CD14-positive monocyte (primary cell): ENCODE results near the gene SIRT7. TPM values are rescaled to one million over a fixed set of nuclear protein-coding genes. Genes with fewer than 3 reads are reported as not detected.
A peak's percentile ranks its signal among the peaks of the same experiment; 100 is the strongest.

Experiments
- DNase-seq, 3 donors: peaks; one replicate each; pipeline ENCODE4 v3.0.0-alpha.2; 2011 to 2022
- H2AFZ ChIP-seq: 2 replicates; pipeline ENCODE4 v1.6.0; 2012; ENCODE audit warnings: mild to moderate bottlenecking, low read depth, low read length, inconsistent platforms; ENCODE audit not compliant: insufficient read depth, poor library complexity, severe bottlenecking
- H3K27ac ChIP-seq, 2 donors: 1 replicate in 1 of 2; 2 replicates in 1 of 2; pipeline ENCODE4 v1.5.1; 2012 to 2013; ENCODE audit warnings: low read length in 2 of 2, control low read depth in 1 of 2, inconsistent platforms in 1 of 2, low read depth in 1 of 2, mild to moderate bottlenecking in 1 of 2
- H3K27me3 ChIP-seq, 2 donors: one replicate each; pipeline versions ENCODE4 v1.6.0 to v1.6.1; 2011 to 2013; ENCODE audit warnings: low read length in 2 of 2; ENCODE audit not compliant: control insufficient read depth in 2 of 2, insufficient read depth in 2 of 2
- H3K36me3 ChIP-seq, 2 donors: replicated peaks in 1 of 2; 1 replicate in 1 of 2; 2 replicates in 1 of 2; pipeline versions ENCODE4 v1.5.1 to v1.6.1; 2012 to 2013; ENCODE audit warnings: low read length in 2 of 2, control low read depth in 1 of 2, inconsistent platforms in 1 of 2, mild to moderate bottlenecking in 1 of 2; ENCODE audit not compliant: insufficient read depth in 2 of 2, control insufficient read depth in 1 of 2
- H3K4me1 ChIP-seq, 2 donors: 1 replicate in 1 of 2; 2 replicates in 1 of 2; pipeline versions ENCODE4 v1.5.1 to v1.6.1; 2012 to 2013; ENCODE audit warnings: low read length in 2 of 2, control low read depth in 1 of 2, inconsistent platforms in 1 of 2, mild to moderate bottlenecking in 1 of 2, moderate library complexity in 1 of 2; ENCODE audit not compliant: insufficient read depth in 2 of 2, control insufficient read depth in 1 of 2
- H3K4me2 ChIP-seq: replicated peaks from 2 replicates; pipeline ENCODE3; 2012; ENCODE audit warnings: low read length, moderate library complexity, mild to moderate bottlenecking; ENCODE audit not compliant: poor library complexity, severe bottlenecking; ENCODE audit errors: extremely low read depth
- H3K4me3 ChIP-seq, 3 experiments: fragments of 200-600 bp in 1 of 3; sonication (generic) in 1 of 3; replicated peaks in 1 of 3; 1 replicate in 2 of 3; 2 replicates in 1 of 3; pipeline ENCODE4 v1.5.1; 2011 to 2013; ENCODE audit warnings: low read length in 3 of 3, mild to moderate bottlenecking in 3 of 3, control low read depth in 2 of 3, low read depth in 2 of 3, inconsistent platforms in 1 of 3, moderate library complexity in 1 of 3
- H3K79me2 ChIP-seq: 2 replicates; pipeline ENCODE4 v1.6.0; 2012; ENCODE audit warnings: mild to moderate bottlenecking, control low read depth, inconsistent platforms, low read length, moderate library complexity; ENCODE audit not compliant: insufficient read depth
- H3K9ac ChIP-seq: 2 replicates; pipeline ENCODE4 v1.6.0; 2017; ENCODE audit warnings: low read length, mild to moderate bottlenecking; ENCODE audit not compliant: insufficient read depth, poor library complexity, severe bottlenecking
- H3K9me3 ChIP-seq, 2 donors: replicated peaks in 1 of 2; 1 replicate in 1 of 2; 2 replicates in 1 of 2; pipeline versions ENCODE4 v1.5.1 to v1.6.1; 2012 to 2013; ENCODE audit warnings: low read length in 2 of 2, control low read depth in 1 of 2; ENCODE audit not compliant: control insufficient read depth in 1 of 2, insufficient read depth in 1 of 2
- H4K20me1 ChIP-seq: 2 replicates; pipeline ENCODE4 v1.6.0; 2012; ENCODE audit warnings: mild to moderate bottlenecking, low read length, control low read depth, moderate library complexity; ENCODE audit not compliant: insufficient read depth
- H3K27ac Mint-ChIP-seq, 7 donors: one replicate each; pipeline ENCODE4 v1.8.0; 2020; ENCODE audit warnings: mild to moderate bottlenecking in 7 of 7, mixed read lengths in 7 of 7, moderate library complexity in 6 of 7, inconsistent platforms in 2 of 7
- H3K27me3 Mint-ChIP-seq, 3 donors: one replicate each; pipeline ENCODE4 v1.8.0; 2021 to 2022; ENCODE audit warnings: low read depth in 3 of 3, mild to moderate bottlenecking in 3 of 3, mixed read lengths in 3 of 3, moderate library complexity in 3 of 3, inconsistent platforms in 1 of 3
- H3K36me3 Mint-ChIP-seq, 2 donors: one replicate each; pipeline ENCODE4 v1.8.0; 2020; ENCODE audit warnings: mixed read lengths in 2 of 2, inconsistent platforms in 1 of 2, mild to moderate bottlenecking in 1 of 2
- H3K4me1 Mint-ChIP-seq: one replicate; pipeline ENCODE4 v1.8.0; 2020; ENCODE audit warnings: mild to moderate bottlenecking, mixed read lengths
- H3K4me3 Mint-ChIP-seq, 2 donors: one replicate each; pipeline ENCODE4 v1.8.0; 2020; ENCODE audit warnings: mild to moderate bottlenecking in 2 of 2, mixed read lengths in 2 of 2, moderate library complexity in 1 of 2
- H3K9me3 Mint-ChIP-seq, 7 donors: one replicate each; pipeline ENCODE4 v1.8.0; 2020 to 2022; ENCODE audit warnings: mixed read lengths in 7 of 7, mild to moderate bottlenecking in 6 of 7, moderate library complexity in 6 of 7, inconsistent platforms in 2 of 7
- WGBS: methylation state at CpG from one replicate; pipeline ENCODE4 v1.1.5; 2013; ENCODE audit warnings: missing lambda C conversion rate; ENCODE audit not compliant: insufficient coverage; 5-methylcytosine and 5-hydroxymethylcytosine counted together
- intact Hi-C, 2 donors: fragments of 100-400 bp; cut with micrococcal nuclease; formaldehyde crosslinking; loops; one replicate each; pipeline versions ENCODE4 v1.15.0 to v1.15.1; 2023
- polyA plus RNA-seq, 3 donors: library from polyadenylated mRNA; depleted of rRNA in 1 of 3; unstranded in 2 of 3; stranded (reverse) in 1 of 3; fragments of 300-500 nt in 2 of 3; fragments of >200 nt in 1 of 3; fragmentation: Illumina TruSeq in 2 of 3; gene quantifications; 1 replicate in 2 of 3; 2 replicates in 1 of 3; pipeline ENCODE4 v1.2.3, GENCODE V29; 2012 to 2021
- TF ChIP-seq, protein P1 (sequence below): fragments of 200-600 bp; IDR thresholded peaks from one replicate; pipeline ENCODE4 v1.8.0; 2022; ENCODE audit warnings: antibody characterized with exemption, mild to moderate bottlenecking

SIRT7 gene
- polyA plus RNA-seq, 3 donors, result 22.5 to 73.5 (median 23.7) TPM

DNA sequence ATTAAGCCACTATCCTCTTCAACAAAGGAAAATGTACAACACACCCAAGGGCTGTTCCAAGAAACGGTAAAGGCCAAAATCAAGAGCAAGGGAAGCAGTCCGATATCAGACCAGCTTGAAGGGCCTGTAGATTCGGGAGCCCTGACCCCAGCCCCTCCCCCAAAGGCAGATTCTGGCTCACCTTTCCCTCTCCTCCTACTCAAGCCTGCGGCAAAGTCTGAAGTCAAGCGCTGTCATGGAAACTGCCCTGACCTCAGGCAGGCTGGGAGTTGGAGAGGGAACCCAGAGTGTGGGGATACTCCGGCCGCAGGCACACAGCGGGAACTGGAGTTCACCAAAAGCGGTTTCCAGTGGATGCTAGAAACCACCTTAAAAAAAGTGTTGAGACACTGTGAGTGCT, 28.4 kb downstream of the SIRT7 start:
- peak overlapping the region in 1 of 2 donors; percentile 82 for H3K27ac ChIP-seq
- H3K4me1 Mint-ChIP-seq, result peaks cover 15% of the 10 kb centered on the region
- no peak overlapping the region for H3K9ac ChIP-seq
- H3K27me3 ChIP-seq, result no peaks in the 10 kb centered on the region
- no peaks in the 10 kb centered on the region for H3K9me3 Mint-ChIP-seq
- H3K4me2 ChIP-seq, result no peak overlapping the region
- 100% methylated on average over 7 of the region's 9 CpGs for WGBS
- intact Hi-C loops, result no loop called here
- peaks cover 58 to 67% of the 10 kb centered on the region in 2 donors for H3K36me3 ChIP-seq
- TF ChIP-seq, protein P1, sequence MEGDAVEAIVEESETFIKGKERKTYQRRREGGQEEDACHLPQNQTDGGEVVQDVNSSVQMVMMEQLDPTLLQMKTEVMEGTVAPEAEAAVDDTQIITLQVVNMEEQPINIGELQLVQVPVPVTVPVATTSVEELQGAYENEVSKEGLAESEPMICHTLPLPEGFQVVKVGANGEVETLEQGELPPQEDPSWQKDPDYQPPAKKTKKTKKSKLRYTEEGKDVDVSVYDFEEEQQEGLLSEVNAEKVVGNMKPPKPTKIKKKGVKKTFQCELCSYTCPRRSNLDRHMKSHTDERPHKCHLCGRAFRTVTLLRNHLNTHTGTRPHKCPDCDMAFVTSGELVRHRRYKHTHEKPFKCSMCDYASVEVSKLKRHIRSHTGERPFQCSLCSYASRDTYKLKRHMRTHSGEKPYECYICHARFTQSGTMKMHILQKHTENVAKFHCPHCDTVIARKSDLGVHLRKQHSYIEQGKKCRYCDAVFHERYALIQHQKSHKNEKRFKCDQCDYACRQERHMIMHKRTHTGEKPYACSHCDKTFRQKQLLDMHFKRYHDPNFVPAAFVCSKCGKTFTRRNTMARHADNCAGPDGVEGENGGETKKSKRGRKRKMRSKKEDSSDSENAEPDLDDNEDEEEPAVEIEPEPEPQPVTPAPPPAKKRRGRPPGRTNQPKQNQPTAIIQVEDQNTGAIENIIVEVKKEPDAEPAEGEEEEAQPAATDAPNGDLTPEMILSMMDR, result no peak
- H3K27me3 Mint-ChIP-seq, result peaks cover 0 to 2% (median 0%) of the 10 kb centered on the region in 3 donors
- H4K20me1 ChIP-seq, result peaks cover 34% of the 10 kb centered on the region
- H2AFZ ChIP-seq, result no peak overlapping the region
- peaks cover 52 to 67% of the 10 kb centered on the region in 2 donors for H3K36me3 Mint-ChIP-seq
- H3K27ac Mint-ChIP-seq, result peak overlapping the region in 2 of 7 donors; percentile 11 to 85
- peak overlapping the region in 1 of 2 donors; percentile 6 for H3K4me3 Mint-ChIP-seq
- DNase-seq, result no peak
- peaks cover 16 to 25% of the 10 kb centered on the region in 2 donors for H3K4me1 ChIP-seq
- peak overlapping the region in 1 of 3 experiments; percentile 90 for H3K4me3 ChIP-seq
- peaks cover 74% of the 10 kb centered on the region for H3K79me2 ChIP-seq
- H3K9me3 ChIP-seq, result no peaks in the 10 kb centered on the region

DNA sequence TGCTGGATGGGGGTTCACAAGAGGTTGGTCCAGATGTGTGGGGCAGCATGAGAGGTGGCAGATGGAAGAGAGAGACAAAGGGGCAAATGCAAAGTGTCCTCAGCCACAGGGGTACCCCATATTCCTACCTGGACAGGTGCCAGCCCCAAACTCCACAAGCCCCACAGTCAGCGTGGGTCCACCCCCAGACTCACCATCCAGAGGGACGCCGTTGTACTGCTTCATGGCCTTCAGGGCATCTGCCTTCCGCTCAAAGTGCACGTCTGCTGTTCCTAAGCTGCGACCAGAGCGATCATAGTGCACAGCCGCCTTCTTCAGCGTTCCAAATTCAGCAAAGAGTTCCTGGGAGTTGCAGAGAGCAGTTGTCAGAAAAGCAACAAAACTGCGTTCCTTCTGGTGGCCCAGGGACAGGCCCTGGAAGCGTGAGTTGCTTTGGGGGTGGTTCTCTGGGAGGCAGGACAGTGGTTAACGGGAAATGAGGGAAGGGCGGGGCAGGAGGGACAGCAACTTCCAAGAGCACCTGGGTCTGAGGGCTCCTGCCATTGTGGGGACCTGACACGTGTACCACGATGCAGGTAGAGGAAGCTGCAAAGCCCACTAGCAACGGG, 28.9 kb downstream of the SIRT7 start:
- intact Hi-C loops, result no loop called here
- Histone ChIP-seq H3K9ac (no peak overlapping the region), H3K79me2 (peaks cover 70% of the 10 kb centered on the region), H3K36me3 (peaks cover 58 to 68% of the 10 kb centered on the region in 2 donors), H3K4me1 (peaks cover 16 to 25% of the 10 kb centered on the region in 2 donors), H3K4me2 (no peak overlapping the region), H4K20me1 (peaks cover 37% of the 10 kb centered on the region), H3K27me3 (no peaks in the 10 kb centered on the region), H3K4me3 (no peak overlapping the region), H2AFZ (no peak overlapping the region), H3K27ac (no peak overlapping the region), H3K9me3 (no peaks in the 10 kb centered on the region)
- WGBS, result 98% methylated on average over 16 of the region's 16 CpGs
- H3K27ac Mint-ChIP-seq, result peak overlapping the region in 4 of 7 donors; percentile 11 to 25 (median 13)
- TF ChIP-seq, protein P1, result no peak
- H3K4me3 Mint-ChIP-seq, result peak overlapping the region in 1 of 2 donors; percentile 45
- H3K27me3 Mint-ChIP-seq, result peaks cover 0 to 2% (median 0%) of the 10 kb centered on the region in 3 donors
- H3K36me3 Mint-ChIP-seq, result peaks cover 49 to 68% of the 10 kb centered on the region in 2 donors
- peaks cover 15% of the 10 kb centered on the region for H3K4me1 Mint-ChIP-seq
- H3K9me3 Mint-ChIP-seq, result no peaks in the 10 kb centered on the region
- DNase-seq, result peak in 1 of 3 donors; percentile 4
